GM23338 (cell line): Measurements from ENCODE around the gene CEP250. TPM values are rescaled to one million over a fixed set of nuclear protein-coding genes. Genes with fewer than 3 reads are reported as not detected.

Experiments used
- ATAC-seq: fragments of 200-7000 bp; cut with Tn5 transposase; 3 replicates; pipeline ENCODE4 v1.9.1; 2020
- DNase-seq: peaks from one replicate; pipeline ENCODE4 v3.0.0-alpha.2; 2015; ENCODE audit warnings: low spot score
- H2AFZ ChIP-seq: fragments of 200-600 bp; sonication (generic); 2 replicates; pipeline ENCODE4 v1.8.0; 2016; ENCODE audit warnings: antibody characterized with exemption, mild to moderate bottlenecking, moderate library complexity
- H3F3A ChIP-seq: fragments of 200-600 bp; sonication (generic); replicated peaks from 2 replicates; pipeline ENCODE4 v1.8.0; 2017; ENCODE audit warnings: antibody characterized with exemption, mixed run types, low read depth
- H3K27ac ChIP-seq: fragments of 200-600 bp; sonication (generic); 2 replicates; pipeline ENCODE4 v1.6.1; 2016; ENCODE audit warnings: low read depth
- H3K27me3 ChIP-seq: fragments of 200-600 bp; sonication (generic); 2 replicates; pipeline ENCODE4 v1.8.0; 2016; ENCODE audit warnings: mild to moderate bottlenecking, mixed run types, moderate library complexity; ENCODE audit not compliant: insufficient read depth
- H3K36me3 ChIP-seq: fragments of 200-600 bp; sonication (generic); 2 replicates; pipeline ENCODE4 v1.8.0; 2016; ENCODE audit warnings: mild to moderate bottlenecking; ENCODE audit not compliant: insufficient read depth
- H3K4me1 ChIP-seq: fragments of 200-600 bp; sonication (generic); 2 replicates; pipeline ENCODE4 v1.8.0; 2016; ENCODE audit warnings: mild to moderate bottlenecking, moderate library complexity; ENCODE audit not compliant: insufficient read depth
- H3K4me2 ChIP-seq: fragments of 200-600 bp; sonication (generic); 2 replicates; pipeline ENCODE4 v1.7.1; 2017; ENCODE audit warnings: mixed run types
- H3K4me3 ChIP-seq: fragments of 200-600 bp; sonication (generic); 2 replicates; pipeline ENCODE4 v1.6.1; 2016; ENCODE audit warnings: mixed run types
- H3K79me2 ChIP-seq: fragments of 200-600 bp; sonication (generic); replicated peaks from 2 replicates; pipeline ENCODE4 v1.8.0; 2017; ENCODE audit warnings: mild to moderate bottlenecking; ENCODE audit not compliant: insufficient read depth
- H3K9me2 ChIP-seq: fragments of 200-600 bp; sonication (generic); 2 replicates; pipeline ENCODE4 v1.8.0; 2017; ENCODE audit not compliant: insufficient read depth
- H4K20me1 ChIP-seq: fragments of 200-600 bp; sonication (generic); replicated peaks from 2 replicates; pipeline ENCODE4 v1.8.0; 2017; ENCODE audit warnings: mild to moderate bottlenecking; ENCODE audit not compliant: insufficient read depth
- H3K27ac Mint-ChIP-seq: 2 replicates; pipeline ENCODE4 v1.8.0; 2020; ENCODE audit warnings: inconsistent platforms, mild to moderate bottlenecking, moderate library complexity, mixed read lengths
- H3K27me3 Mint-ChIP-seq: 3 replicates; pipeline ENCODE4 v1.8.0; 2022; ENCODE audit warnings: low read depth, mild to moderate bottlenecking, moderate library complexity, mixed read lengths, inconsistent platforms; ENCODE audit not compliant: insufficient read depth, poor library complexity
- H3K36me3 Mint-ChIP-seq: 3 replicates; pipeline ENCODE4 v1.8.0; 2021; ENCODE audit warnings: low read depth, mild to moderate bottlenecking, inconsistent platforms, moderate library complexity, mixed read lengths
- H3K4me1 Mint-ChIP-seq: 3 replicates; pipeline ENCODE4 v1.8.0; 2020; ENCODE audit warnings: mild to moderate bottlenecking, inconsistent platforms, mixed read lengths
- H3K4me3 Mint-ChIP-seq: 3 replicates; pipeline ENCODE4 v1.8.0; 2021; ENCODE audit warnings: moderate library complexity, mild to moderate bottlenecking, inconsistent platforms, mixed read lengths
- H3K9me3 Mint-ChIP-seq: 3 replicates; pipeline ENCODE4 v1.8.0; 2020; ENCODE audit warnings: moderate library complexity, mild to moderate bottlenecking, inconsistent platforms, mixed read lengths
- CREB1 ChIP-seq: fragments of 250-450 bp; sonication (Bioruptor Pico); IDR thresholded peaks from 2 replicates; pipeline ENCODE4 v1.5.0; 2020; ENCODE audit warnings: low read depth, mild to moderate bottlenecking, moderate library complexity
- CTCF ChIP-seq, 2 experiments: fragments of 200-600 bp in 1 of 2; sonication (generic) in 1 of 2; conservative IDR thresholded peaks; 2 replicates each; pipeline versions ENCODE4 v1.5.1 to v1.6.1; 2016 to 2017; ENCODE audit warnings: antibody characterized with exemption in 2 of 2, low read depth in 2 of 2, mild to moderate bottlenecking in 2 of 2, moderate library complexity in 1 of 2
- ETS1 ChIP-seq: IDR thresholded peaks from 2 replicates; pipeline ENCODE4 v1.6.1; 2016; ENCODE audit warnings: antibody characterized with exemption
- EZH2 ChIP-seq: fragments of 200-600 bp; sonication (generic); IDR thresholded peaks from one replicate; pipeline ENCODE4 v1.8.0; 2017; ENCODE audit warnings: antibody characterized with exemption, mild to moderate bottlenecking, low read depth; ENCODE audit not compliant: unreplicated experiment
- EZH2phosphoT487 ChIP-seq: fragments of 200-600 bp; sonication (generic); IDR thresholded peaks from one replicate; pipeline ENCODE4 v1.8.1; 2018; ENCODE audit warnings: antibody characterized with exemption; ENCODE audit not compliant: unreplicated experiment
- JUNB ChIP-seq: IDR thresholded peaks from one replicate; pipeline ENCODE4 v1.6.1; 2016; ENCODE audit warnings: antibody characterized with exemption; ENCODE audit not compliant: unreplicated experiment
- NANOG ChIP-seq: IDR thresholded peaks from 2 replicates; pipeline ENCODE4 v1.6.1; 2016; ENCODE audit warnings: antibody characterized with exemption, borderline replicate concordance
- POLR2AphosphoS5 ChIP-seq: IDR thresholded peaks from 2 replicates; pipeline ENCODE4 v1.6.1; 2016; ENCODE audit warnings: antibody characterized with exemption, low read depth
- REST ChIP-seq: IDR thresholded peaks from one replicate; pipeline ENCODE4 v1.6.1; 2018; ENCODE audit warnings: antibody characterized with exemption; ENCODE audit not compliant: unreplicated experiment
- STAT1 ChIP-seq: IDR thresholded peaks from one replicate; pipeline ENCODE4 v1.6.1; 2016; ENCODE audit warnings: antibody characterized with exemption; ENCODE audit not compliant: unreplicated experiment
- ZNF114 ChIP-seq: fragments of 250-450 bp; sonication (Bioruptor Pico); IDR thresholded peaks from 2 replicates; pipeline ENCODE4 v1.5.0; 2020; ENCODE audit warnings: mild to moderate bottlenecking, moderate library complexity
- ZNF331 ChIP-seq: fragments of 250-450 bp; sonication (Bioruptor Pico); IDR thresholded peaks from 2 replicates; pipeline ENCODE4 v1.5.0; 2020; ENCODE audit warnings: low read depth, mild to moderate bottlenecking, moderate library complexity
- ZNF462 ChIP-seq: fragments of 250-450 bp; sonication (Bioruptor Pico); IDR thresholded peaks from 2 replicates; pipeline ENCODE4 v1.5.0; 2020; ENCODE audit warnings: mild to moderate bottlenecking, moderate library complexity
- polyA plus RNA-seq: library from polyadenylated mRNA; unstranded; fragments of >200 nt; fragmentation: Nextera tagmentation; extraction: Ambion mirVana; gene quantifications from 2 replicates; pipeline ENCODE4 v1.2.1, GENCODE V29; 2016
- total RNA-seq: library from RNA; depleted of rRNA; stranded (reverse); fragments of >200 nt; shearing (Covaris generic); gene quantifications from 2 replicates; pipeline ENCODE4 v1.2.3, GENCODE V29; 2014

Gene CEP250
- total and polyA plus RNA-seq, 2 experiments from 2014 or later = 28.0 to 29.1 TPM

- no peak overlapping the region for H3K4me3 Mint-ChIP-seq
- Histone ChIP-seq H4K20me1 (no peaks in the 10 kb centered on the region; the same call in 1 of the 2 replicates), H3K79me2 (no peaks in the 10 kb centered on the region), H3F3A (no peaks in the 10 kb centered on the region), H3K27me3 (no peaks in the 10 kb centered on the region), H3K27ac (no peak overlapping the region), H3K4me3 (no peak overlapping the region), H3K4me1 (no peaks in the 10 kb centered on the region), H3K9me2 (no peaks in the 10 kb centered on the region), H3K4me2 (no peak overlapping the region), H2AFZ (no peak overlapping the region), H3K36me3 (peaks cover 22% of the 10 kb centered on the region)
- peaks cover 2% of the 10 kb centered on the region for H3K27me3 Mint-ChIP-seq
- DNase-seq (no peak), ATAC-seq (no peak)
- TF ChIP-seq REST (no peak), CREB1 (CRISPR knock-in tag) (no peak), ZNF114 (no peak), CTCF (conservative IDR thresholded peaks at IDR 0.05; ENCODE audit: low read depth in 2 of 2) (no peak), EZH2 (no peak), STAT1 (no peak), ETS1 (no peak), ZNF462 (no peak), POLR2AphosphoS5 (no peak), EZH2phosphoT487 (no peak), JUNB (no peak), ZNF331 (CRISPR knock-in tag) (no peak), NANOG (no peak)
- H3K36me3 Mint-ChIP-seq = peaks cover 36% of the 10 kb centered on the region
- H3K27ac Mint-ChIP-seq = no peak overlapping the region
- H3K9me3 Mint-ChIP-seq = no peaks in the 10 kb centered on the region
- no peaks in the 10 kb centered on the region for H3K4me1 Mint-ChIP-seq
These were observed 97.5 kb downstream of the CEP250 start for GRCh38 chr20:35552914-35553313.
